Cardiac muscle cell (in vitro differentiated cells and primary cell): ENCODE data around the gene ZNF615. TPM values are rescaled to one million over a fixed set of nuclear protein-coding genes. Genes with fewer than 3 reads are reported as not detected.
A peak's percentile ranks its signal among the peaks of the same experiment; 100 is the strongest.

Experiments used
- DNase-seq, 2 donors: peaks; one replicate each; pipeline versions ENCODE4 v3.0.0 to v3.0.0-alpha.2; 2010 to 2017; ENCODE audit warnings: low read depth in 1 of 2, low spot score in 1 of 2
- H3K27ac ChIP-seq: fragments of 200-600 bp; sonication (generic); 2 replicates; pipeline ENCODE4 v1.5.1; 2016
- H3K27me3 ChIP-seq: fragments of 200-600 bp; sonication (generic); 2 replicates; pipeline ENCODE4 v1.6.0; 2016; ENCODE audit warnings: control low read depth
- H3K36me3 ChIP-seq: fragments of 200-600 bp; sonication (generic); 2 replicates; pipeline ENCODE4 v1.5.1; 2016; ENCODE audit warnings: control low read depth
- H3K4me1 ChIP-seq: fragments of 200-600 bp; sonication (generic); 2 replicates; pipeline ENCODE4 v1.8.1; 2017; ENCODE audit warnings: low read depth, mild to moderate bottlenecking, mixed run types
- H3K4me3 ChIP-seq: fragments of 200-600 bp; sonication (generic); 2 replicates; pipeline ENCODE4 v1.5.1; 2016; ENCODE audit warnings: mild to moderate bottlenecking
- H3K9me3 ChIP-seq: fragments of 200-600 bp; sonication (generic); 2 replicates; pipeline ENCODE4 v1.5.1; 2017; ENCODE audit warnings: low read depth, mild to moderate bottlenecking, control low read depth
- polyA plus RNA-seq: library from polyadenylated mRNA; unstranded; fragments of >200 nt; fragmentation: Nextera tagmentation; extraction: Ambion mirVana; gene quantifications from 2 replicates; pipeline ENCODE4 v1.2.1, GENCODE V29; 2016
- total RNA-seq: library from RNA; depleted of rRNA; stranded (reverse); fragments of >200 nt; gene quantifications from 2 replicates; pipeline ENCODE4 v1.2.3, GENCODE V29; 2016
- TF ChIP-seq, protein P1 (sequence below): IDR thresholded peaks from 2 replicates; pipeline ENCODE4 v1.5.1; 2012; ENCODE audit warnings: low read depth, mild to moderate bottlenecking, low read length

The ZNF615 gene
- total and polyA plus RNA-seq, 2 experiments from 2014 or later: 5.8 to 11.7 TPM

GRCh38 chr19:52010674-52011073 is 2.7 kb upstream of the ZNF615 start:
- H3K9me3 ChIP-seq: no peaks in the 10 kb centered on the region
- no peaks in the 10 kb centered on the region for H3K27me3 ChIP-seq
- peaks cover 11% of the 10 kb centered on the region for H3K36me3 ChIP-seq
- TF ChIP-seq, protein P1, sequence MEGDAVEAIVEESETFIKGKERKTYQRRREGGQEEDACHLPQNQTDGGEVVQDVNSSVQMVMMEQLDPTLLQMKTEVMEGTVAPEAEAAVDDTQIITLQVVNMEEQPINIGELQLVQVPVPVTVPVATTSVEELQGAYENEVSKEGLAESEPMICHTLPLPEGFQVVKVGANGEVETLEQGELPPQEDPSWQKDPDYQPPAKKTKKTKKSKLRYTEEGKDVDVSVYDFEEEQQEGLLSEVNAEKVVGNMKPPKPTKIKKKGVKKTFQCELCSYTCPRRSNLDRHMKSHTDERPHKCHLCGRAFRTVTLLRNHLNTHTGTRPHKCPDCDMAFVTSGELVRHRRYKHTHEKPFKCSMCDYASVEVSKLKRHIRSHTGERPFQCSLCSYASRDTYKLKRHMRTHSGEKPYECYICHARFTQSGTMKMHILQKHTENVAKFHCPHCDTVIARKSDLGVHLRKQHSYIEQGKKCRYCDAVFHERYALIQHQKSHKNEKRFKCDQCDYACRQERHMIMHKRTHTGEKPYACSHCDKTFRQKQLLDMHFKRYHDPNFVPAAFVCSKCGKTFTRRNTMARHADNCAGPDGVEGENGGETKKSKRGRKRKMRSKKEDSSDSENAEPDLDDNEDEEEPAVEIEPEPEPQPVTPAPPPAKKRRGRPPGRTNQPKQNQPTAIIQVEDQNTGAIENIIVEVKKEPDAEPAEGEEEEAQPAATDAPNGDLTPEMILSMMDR: no peak
- H3K4me1 ChIP-seq: no peaks in the 10 kb centered on the region
- H3K4me3 ChIP-seq: no peak overlapping the region
- no peak overlapping the region for H3K27ac ChIP-seq
- no peak for DNase-seq

- TF ChIP-seq, protein P1: no peak
- H3K4me3 ChIP-seq: peak overlapping the region; percentile 75
- no peaks in the 10 kb centered on the region for H3K4me1 ChIP-seq
- DNase-seq: peak; percentile 12 to 23
- H3K9me3 ChIP-seq: no peaks in the 10 kb centered on the region
- no peaks in the 10 kb centered on the region for H3K36me3 ChIP-seq
- no peaks in the 10 kb centered on the region for H3K27me3 ChIP-seq
- H3K27ac ChIP-seq: peak overlapping the region; percentile 67
Observed at GRCh38 chr19:52007451-52007805, 583 bp downstream of the ZNF615 start.

GRCh38 chr19:51994048-51994644 is 13.9 kb downstream of the ZNF615 start:
- no peak overlapping the region for H3K4me3 ChIP-seq
- peaks cover 41% of the 10 kb centered on the region for H3K36me3 ChIP-seq
- no peak for DNase-seq
- H3K9me3 ChIP-seq: peaks cover 13% of the 10 kb centered on the region
- no peak overlapping the region for H3K27ac ChIP-seq
- no peaks in the 10 kb centered on the region for H3K27me3 ChIP-seq
- TF ChIP-seq, protein P1: no peak
- H3K4me1 ChIP-seq: no peaks in the 10 kb centered on the region

GRCh38 chr19:51993422-51993821 is 14.6 kb downstream of the ZNF615 start:
- no peak for DNase-seq
- Histone ChIP-seq H3K36me3 (peaks cover 34% of the 10 kb centered on the region), H3K4me3 (no peak overlapping the region), H3K4me1 (no peaks in the 10 kb centered on the region), H3K27me3 (no peaks in the 10 kb centered on the region), H3K27ac (no peak overlapping the region), H3K9me3 (peaks cover 13% of the 10 kb centered on the region)
- TF ChIP-seq, protein P1: no peak

DNA sequence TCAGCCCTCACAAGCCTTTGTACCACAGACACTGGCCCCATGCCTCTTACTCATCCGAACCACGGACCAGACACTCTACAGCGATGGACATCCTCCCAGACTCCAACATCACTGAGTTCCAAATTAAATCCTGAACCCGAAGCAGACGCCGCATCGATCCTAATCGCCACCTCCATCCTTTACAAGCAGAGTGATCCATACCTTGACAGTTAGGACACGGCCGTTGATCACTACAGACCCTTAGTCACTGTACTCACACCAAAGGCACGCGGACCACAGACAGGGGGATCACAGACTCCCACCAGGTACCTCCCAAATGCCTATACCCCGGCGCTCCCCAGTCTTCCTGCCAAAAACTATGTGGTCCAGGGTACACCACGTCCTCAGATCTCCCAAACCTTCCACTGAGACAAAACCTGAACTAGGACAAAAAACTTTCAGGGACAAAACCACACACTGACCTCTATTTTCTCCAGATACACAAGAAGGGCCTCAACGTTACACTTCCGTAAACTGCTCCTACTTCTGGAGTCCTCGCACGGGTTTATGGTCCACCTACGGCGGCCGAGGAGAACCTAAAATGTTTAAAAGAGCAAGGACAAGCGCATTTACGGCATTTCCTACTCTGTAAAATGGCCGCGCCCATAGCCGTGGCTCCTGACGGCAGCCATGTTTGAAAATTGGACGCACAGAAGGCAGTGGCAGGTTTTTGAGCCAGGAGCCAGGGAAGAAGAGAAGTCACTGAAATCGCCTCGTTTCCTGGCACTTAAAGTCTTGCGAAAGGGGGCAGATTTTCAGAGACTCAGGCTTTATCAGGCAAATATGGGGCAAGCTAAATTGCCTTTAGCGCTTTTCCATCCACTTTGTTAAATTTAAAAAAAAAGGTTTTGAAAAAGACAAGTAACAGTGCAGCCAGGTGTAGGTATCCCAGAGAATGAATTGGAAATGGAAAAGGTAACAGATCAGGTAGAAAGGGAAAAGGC is 21.4 kb downstream of the ZNF615 start, which contains the start of gene ZNF350:
TSS of gene ZNF350 (minus strand) at position 532 of the 983 bp plus-strand sequence. CDS start 12,480 bp downstream, outside the sequence.
- no peaks in the 10 kb centered on the region for H3K36me3 ChIP-seq

More for the DNA sequence above, 21.4 kb downstream of the ZNF615 start, which contains the start of gene ZNF350:
- no peaks in the 10 kb centered on the region for H3K9me3 ChIP-seq
- no peaks in the 10 kb centered on the region for H3K4me1 ChIP-seq
- DNase-seq: peak; percentile 94 to 98
- TF ChIP-seq, protein P1: no peak
- peak within 1 kb of the TSS; percentile 55 for H3K27ac ChIP-seq
- H3K4me3 ChIP-seq: peak within 1 kb of the TSS; percentile 74
- no peaks in the 10 kb centered on the region for H3K27me3 ChIP-seq
